Tibial nerve (tissue), 4 donors: ENCODE results near the gene ACAT2. TPM values are rescaled to one million over a fixed set of nuclear protein-coding genes. Genes with fewer than 3 reads are reported as not detected.

Experiments
- DNase-seq, 2 donors: peaks; one replicate each; pipeline ENCODE4 v3.0.0-alpha.2; 2019; ENCODE audit warnings: low spot score in 2 of 2
- H3K27ac ChIP-seq, 4 donors: fragments of 200-600 bp; sonication (generic) in 3 of 4; one replicate each; pipeline ENCODE4 v1.5.1; 2017 to 2019; ENCODE audit warnings: mild to moderate bottlenecking in 1 of 4
- H3K27me3 ChIP-seq, 2 donors: fragments of 200-600 bp; sonication (generic) in 1 of 2; one replicate each; pipeline versions ENCODE4 v1.5.1 to v1.6.0; 2017 to 2019
- H3K36me3 ChIP-seq, 3 donors: fragments of 200-600 bp; sonication (generic); one replicate each; pipeline ENCODE4 v1.5.1; 2018 to 2019
- H3K4me1 ChIP-seq, 4 donors: fragments of 200-600 bp; sonication (generic) in 3 of 4; one replicate each; pipeline ENCODE4 v1.5.1; 2017 to 2019
- H3K4me3 ChIP-seq, 4 donors: fragments of 200-600 bp; sonication (generic) in 3 of 4; one replicate each; pipeline ENCODE4 v1.5.1; 2017 to 2019; ENCODE audit warnings: mild to moderate bottlenecking in 1 of 4, moderate library complexity in 1 of 4
- H3K9me3 ChIP-seq, 4 donors: fragments of 200-600 bp; sonication (generic) in 3 of 4; one replicate each; pipeline ENCODE4 v1.5.1; 2017 to 2019
- CTCF ChIP-seq, 5 experiments: fragments of 200-600 bp in 3 of 5; fragments of 450-650 bp in 2 of 5; sonication (generic) in 3 of 5; IDR thresholded peaks; one replicate each; pipeline ENCODE4 v1.5.1; 2016 to 2019; ENCODE audit warnings: antibody characterized with exemption in 5 of 5, mild to moderate bottlenecking in 3 of 5, moderate library complexity in 2 of 5
- EP300 ChIP-seq, 2 donors: sonication (generic); formaldehyde crosslinking; IDR thresholded peaks; one replicate each; pipeline ENCODE4 v1.6.1; 2017; ENCODE audit warnings: antibody characterized with exemption in 2 of 2, mild to moderate bottlenecking in 1 of 2
- POLR2A ChIP-seq, 2 donors: fragments of 450-650 bp; IDR thresholded peaks; one replicate each; pipeline ENCODE4 v1.6.1; 2017; ENCODE audit warnings: antibody characterized with exemption in 2 of 2, mild to moderate bottlenecking in 2 of 2, moderate library complexity in 2 of 2
- WGBS, 2 donors: methylation state at CpG; one replicate each; pipeline ENCODE4 v1.1.5; 2018; 5-methylcytosine and 5-hydroxymethylcytosine counted together
- total RNA-seq, 4 donors: library from RNA; depleted of rRNA; stranded (reverse); fragments of >200 nt; gene quantifications; one replicate each; pipeline ENCODE4 v1.1.0, GENCODE V29; 2016

ACAT2 gene
- total RNA-seq, 4 donors from 2014 or later = 8.1 to 20.6 (median 17.1) TPM

GRCh38 chr6:159761129-159761872, 544 bp upstream of the ACAT2 start:
- Histone ChIP-seq H3K36me3 (peaks cover 0 to 32% (median 0%) of the 10 kb centered on the region in 3 donors), H3K9me3 (no peaks in the 10 kb centered on the region), H3K27me3 (no peaks in the 10 kb centered on the region), H3K4me1 (peaks cover 0 to 23% (median 17%) of the 10 kb centered on the region in 4 donors), H3K27ac (peak overlapping the region; percentile 97 to 99 (median 98)), H3K4me3 (peak overlapping the region; percentile 69 to 99 (median 84))
- TF ChIP-seq EP300 (IDR thresholded peaks at IDR 0.05) (no peak), CTCF (IDR thresholded peaks at IDR 0.05) (no peak), POLR2A (IDR thresholded peaks at IDR 0.05) (no peak)
- WGBS, 2 donors = 9 to 23% methylated on average over 34 to 36 of the region's 45 CpGs
- peak in 1 of 2 donors; percentile 17 for DNase-seq

GRCh38 chr6:159762681-159763293, 942 bp downstream of the ACAT2 start:
- peaks cover 0 to 34% (median 0%) of the 10 kb centered on the region in 3 donors for H3K36me3 ChIP-seq
- 14 to 39% methylated on average over 5 to 16 of the region's 16 CpGs for WGBS, 2 donors
- TF ChIP-seq EP300 (IDR thresholded peaks at IDR 0.05) (no peak), POLR2A (IDR thresholded peaks at IDR 0.05) (no peak), CTCF (IDR thresholded peaks at IDR 0.05) (no peak)
- H3K27ac ChIP-seq = peak overlapping the region; percentile 97 to 99 (median 98)
- no peaks in the 10 kb centered on the region for H3K27me3 ChIP-seq
- peak in 1 of 2 donors; percentile 12 for DNase-seq
- no peaks in the 10 kb centered on the region for H3K9me3 ChIP-seq
- peak overlapping the region; percentile 69 to 99 (median 84) for H3K4me3 ChIP-seq
- peaks cover 0 to 23% (median 17%) of the 10 kb centered on the region in 4 donors for H3K4me1 ChIP-seq

- no peak overlapping the region for H3K4me3 ChIP-seq
- TF ChIP-seq POLR2A (IDR thresholded peaks at IDR 0.05) (no peak), CTCF (IDR thresholded peaks at IDR 0.05) (no peak), EP300 (IDR thresholded peaks at IDR 0.05) (no peak)
- H3K27me3 ChIP-seq = no peaks in the 10 kb centered on the region
- H3K27ac ChIP-seq = peak overlapping the region in 1 of 4 donors; percentile 20
- H3K4me1 ChIP-seq = peaks cover 0 to 10% (median 8%) of the 10 kb centered on the region in 4 donors
- H3K36me3 ChIP-seq = peaks cover 0 to 64% (median 0%) of the 10 kb centered on the region in 3 donors
- no peak for DNase-seq
- H3K9me3 ChIP-seq = no peaks in the 10 kb centered on the region
Measured at GRCh38 chr6:159766906-159767305, 5.1 kb downstream of the ACAT2 start.

- Histone ChIP-seq H3K4me3 (no peak overlapping the region), H3K27me3 (no peaks in the 10 kb centered on the region), H3K9me3 (no peaks in the 10 kb centered on the region), H3K27ac (no peak overlapping the region), H3K36me3 (peaks cover 0 to 80% (median 0%) of the 10 kb centered on the region in 3 donors), H3K4me1 (no peaks in the 10 kb centered on the region)
- TF ChIP-seq POLR2A (IDR thresholded peaks at IDR 0.05) (no peak), CTCF (IDR thresholded peaks at IDR 0.05) (no peak), EP300 (IDR thresholded peaks at IDR 0.05) (no peak)
- DNase-seq = no peak
Measured at GRCh38 chr6:159769470-159769869, 7.6 kb downstream of the ACAT2 start.

GRCh38 chr6:159772196-159772595, 10.4 kb downstream of the ACAT2 start:
- no peaks in the 10 kb centered on the region for H3K27me3 ChIP-seq
- no peak overlapping the region for H3K4me3 ChIP-seq
- WGBS, 2 donors = 0 to 51% methylated on average over 1 of the region's 1 CpG
- no peaks in the 10 kb centered on the region for H3K4me1 ChIP-seq
- no peak overlapping the region for H3K27ac ChIP-seq
- no peak for DNase-seq
- no peak for TF ChIP-seq POLR2A (IDR thresholded peaks at IDR 0.05)
- peaks cover 0 to 96% (median 4%) of the 10 kb centered on the region in 3 donors for H3K36me3 ChIP-seq
- H3K9me3 ChIP-seq = no peaks in the 10 kb centered on the region
